PC-3 (cell line): ENCODE data around the gene FOXP1.

ENCODE experiments used
- EZH2 ChIP-seq: fragments of 300-600 bp; sonication (generic); IDR thresholded peaks from one replicate; pipeline ENCODE4 v1.6.1; 2017; ENCODE audit warnings: antibody characterized with exemption, mild to moderate bottlenecking, low read length; ENCODE audit not compliant: unreplicated experiment
- EZH2phosphoT487 ChIP-seq: fragments of 300-600 bp; sonication (generic); IDR thresholded peaks from 2 replicates; pipeline ENCODE4 v1.6.1; 2018; ENCODE audit warnings: mild to moderate bottlenecking, antibody characterized with exemption, low read length, borderline replicate concordance
- TF ChIP-seq, protein P1 (sequence below): fragments of 300-600 bp; sonication (generic); conservative IDR thresholded peaks from 2 replicates; pipeline ENCODE4 v1.5.1; 2017; ENCODE audit warnings: antibody characterized with exemption, low read depth, mild to moderate bottlenecking, low read length

GRCh38 chr3:71185733-71186455 is 397.6 kb downstream of the FOXP1 start:
- TF ChIP-seq, protein P1, sequence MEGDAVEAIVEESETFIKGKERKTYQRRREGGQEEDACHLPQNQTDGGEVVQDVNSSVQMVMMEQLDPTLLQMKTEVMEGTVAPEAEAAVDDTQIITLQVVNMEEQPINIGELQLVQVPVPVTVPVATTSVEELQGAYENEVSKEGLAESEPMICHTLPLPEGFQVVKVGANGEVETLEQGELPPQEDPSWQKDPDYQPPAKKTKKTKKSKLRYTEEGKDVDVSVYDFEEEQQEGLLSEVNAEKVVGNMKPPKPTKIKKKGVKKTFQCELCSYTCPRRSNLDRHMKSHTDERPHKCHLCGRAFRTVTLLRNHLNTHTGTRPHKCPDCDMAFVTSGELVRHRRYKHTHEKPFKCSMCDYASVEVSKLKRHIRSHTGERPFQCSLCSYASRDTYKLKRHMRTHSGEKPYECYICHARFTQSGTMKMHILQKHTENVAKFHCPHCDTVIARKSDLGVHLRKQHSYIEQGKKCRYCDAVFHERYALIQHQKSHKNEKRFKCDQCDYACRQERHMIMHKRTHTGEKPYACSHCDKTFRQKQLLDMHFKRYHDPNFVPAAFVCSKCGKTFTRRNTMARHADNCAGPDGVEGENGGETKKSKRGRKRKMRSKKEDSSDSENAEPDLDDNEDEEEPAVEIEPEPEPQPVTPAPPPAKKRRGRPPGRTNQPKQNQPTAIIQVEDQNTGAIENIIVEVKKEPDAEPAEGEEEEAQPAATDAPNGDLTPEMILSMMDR, result no peak
- TF ChIP-seq EZH2 (no peak), EZH2phosphoT487 (no peak)
